Ovary (tissue), 3 donors: ENCODE results near the gene CELA3A.
"Not testable (repeated sequence)": the region's sequence is repeated elsewhere in the genome, so short reads cannot be mapped to it uniquely, and the experiment has no call there.

Source experiments
- CTCF ChIP-seq, 3 donors: fragments of 450-650 bp in 2 of 3; fragments of 200-600 bp in 1 of 3; IDR thresholded peaks; one replicate each; pipeline versions ENCODE4 v1.5.1 to v1.8.0; 2016 to 2022; ENCODE audit warnings: antibody characterized with exemption in 3 of 3, mild to moderate bottlenecking in 1 of 3
- POLR2A ChIP-seq: fragments of 450-650 bp; IDR thresholded peaks from one replicate; pipeline ENCODE4 v1.6.1; 2017; ENCODE audit warnings: antibody characterized with exemption, mild to moderate bottlenecking, moderate library complexity
- donor health status: DM: no; HTN: no; CAD: no.

- not testable (repeated sequence) for TF ChIP-seq POLR2A; CTCF (IDR thresholded peaks at IDR 0.05)
Measured at GRCh38 chr1:21983539-21983938, 17.9 kb upstream of the CELA3A start.
